AG09319 (cell line): ENCODE measurements around the gene IQSEC2.
A peak's percentile ranks its signal among the peaks of the same experiment; 100 is the strongest.

ENCODE experiments used
- DNase-seq: peaks from one replicate; pipeline ENCODE4 v3.0.0-alpha.2; 2010; ENCODE audit warnings: low read depth; ENCODE audit errors: extremely low read depth
- CTCF ChIP-seq: IDR thresholded peaks from 2 replicates; pipeline ENCODE4 v1.5.1; 2011; ENCODE audit warnings: low read depth, mild to moderate bottlenecking, inconsistent platforms, low read length, moderate library complexity

Gene IQSEC2

DNA sequence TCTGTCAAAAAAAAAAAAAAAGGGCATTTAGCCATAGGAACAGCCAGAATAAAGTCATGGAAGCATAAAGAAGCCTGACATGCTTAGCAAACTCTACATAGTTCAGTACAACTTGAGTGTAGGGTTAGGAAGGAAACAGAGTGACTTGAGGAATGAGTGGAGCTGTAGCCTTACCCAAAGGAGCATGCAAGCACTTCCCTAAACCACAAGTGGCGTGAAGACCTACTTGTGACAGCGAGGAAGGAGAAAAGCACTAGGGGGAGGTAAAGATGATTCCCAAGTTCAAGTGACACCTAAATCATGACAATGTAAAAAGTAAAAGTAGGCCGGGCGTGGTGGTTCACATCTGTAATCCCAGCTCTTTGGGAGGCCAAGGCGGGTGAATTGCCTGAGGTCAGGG lies 21.8 kb upstream of the IQSEC2 start:
- no peak for DNase-seq
- no peak for TF ChIP-seq CTCF

DNA sequence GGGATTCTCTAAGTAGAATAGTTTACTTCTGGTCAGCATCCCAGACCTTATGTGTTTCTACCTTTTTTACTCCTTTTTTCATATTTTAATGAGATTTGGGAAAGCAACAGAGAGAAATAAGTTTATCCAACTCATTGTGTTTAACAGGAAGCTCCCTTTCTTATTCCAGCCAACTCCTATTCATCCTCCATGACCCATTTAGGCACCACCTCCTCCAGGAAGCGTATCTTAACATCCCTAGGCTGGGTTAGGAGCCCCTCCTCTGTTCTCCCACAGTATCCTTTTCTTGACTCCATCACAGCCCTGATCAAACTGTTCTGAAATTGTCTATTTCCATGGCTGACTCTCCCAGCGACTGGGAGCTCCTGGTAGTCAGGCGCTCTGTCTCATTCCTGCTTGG lies 18.8 kb upstream of the IQSEC2 start:
- TF ChIP-seq CTCF: no peak
- DNase-seq: no peak

DNA sequence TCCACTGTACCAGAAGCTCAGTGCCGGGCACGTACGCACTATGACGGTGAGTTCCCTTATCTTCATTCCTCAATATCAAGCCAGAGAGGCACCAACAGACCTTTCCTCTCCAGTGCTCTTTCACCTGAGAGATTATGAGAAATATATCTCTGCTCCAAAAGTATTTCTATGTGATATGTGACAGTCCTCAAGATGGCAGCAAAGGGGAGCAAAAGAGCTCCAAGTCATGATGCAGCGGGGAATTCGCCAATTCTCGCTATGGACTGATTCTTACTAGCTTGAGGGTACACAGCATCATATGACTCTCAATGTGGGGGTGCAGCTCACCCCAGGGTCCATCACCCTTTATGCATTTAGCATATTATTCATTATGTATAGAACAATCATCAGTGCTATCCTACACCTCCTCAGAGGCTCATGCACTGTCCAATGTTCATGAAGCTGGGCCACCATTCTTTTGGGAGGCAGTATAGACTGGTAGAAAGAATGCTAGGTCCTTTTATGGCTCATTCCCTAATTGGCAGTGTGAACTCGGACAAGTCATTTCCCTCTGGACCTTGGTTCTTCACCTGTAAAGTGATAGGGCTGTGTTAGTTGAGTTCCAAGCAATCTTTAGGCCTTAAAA lies 12.8 kb upstream of the IQSEC2 start:
- no peak for DNase-seq
- TF ChIP-seq CTCF: peak; percentile 5; the same call in 1 of the 2 replicates

- TF ChIP-seq CTCF: no peak
- DNase-seq: no peak
Observed at GRCh38 chrX:53291596-53291995, 10.2 kb upstream of the IQSEC2 start.

DNA sequence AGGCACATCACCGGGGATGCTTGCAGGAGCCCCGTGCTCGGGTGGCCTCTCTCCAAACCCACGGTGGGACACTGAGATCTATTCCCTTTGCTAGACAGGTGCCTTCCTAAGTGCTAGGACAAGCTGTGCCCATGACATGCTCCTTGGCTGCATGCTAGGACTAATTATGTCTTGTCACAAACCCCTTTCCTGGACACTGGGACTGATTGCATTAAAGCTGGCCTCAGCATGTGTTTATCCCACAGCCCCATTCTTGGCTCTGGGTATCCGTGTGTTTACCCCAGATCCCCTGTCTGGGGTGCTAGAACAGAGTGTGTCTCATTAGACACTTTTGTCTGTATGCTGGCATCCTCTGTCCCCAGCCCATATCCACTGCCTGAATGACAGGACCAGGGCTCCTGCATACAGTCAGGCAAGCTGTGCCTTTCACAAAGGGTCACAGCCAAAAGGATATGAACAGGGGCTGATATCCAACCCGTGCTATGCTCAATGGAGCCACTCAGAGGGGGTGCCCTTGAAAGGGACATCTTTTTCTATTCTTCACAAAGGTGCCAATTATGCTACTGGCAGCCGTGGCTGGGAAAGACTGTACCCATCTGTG lies 9.2 kb upstream of the IQSEC2 start:
- DNase-seq: no peak
- TF ChIP-seq CTCF: no peak

DNA sequence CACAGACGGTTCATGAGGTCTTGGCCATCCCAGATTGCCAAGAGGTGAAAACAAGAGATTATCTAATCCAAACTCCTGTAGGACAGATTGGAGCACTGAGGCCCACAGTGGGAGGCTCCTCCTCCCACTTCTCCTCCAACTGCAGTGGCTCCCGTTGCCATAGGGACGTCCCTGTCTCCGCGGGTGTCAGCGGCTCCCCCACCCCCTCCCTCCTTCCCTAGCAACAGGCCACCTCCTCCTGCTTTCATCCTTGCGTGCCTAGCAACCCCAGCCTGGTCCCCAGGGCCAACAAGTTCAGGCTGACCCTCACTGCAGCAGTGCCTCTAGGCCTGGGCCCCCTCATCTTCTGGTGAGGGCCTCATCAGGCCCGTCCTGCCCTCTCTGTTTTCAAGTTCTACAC lies 6.8 kb upstream of the IQSEC2 start:
- DNase-seq: no peak
- no peak for TF ChIP-seq CTCF

DNA sequence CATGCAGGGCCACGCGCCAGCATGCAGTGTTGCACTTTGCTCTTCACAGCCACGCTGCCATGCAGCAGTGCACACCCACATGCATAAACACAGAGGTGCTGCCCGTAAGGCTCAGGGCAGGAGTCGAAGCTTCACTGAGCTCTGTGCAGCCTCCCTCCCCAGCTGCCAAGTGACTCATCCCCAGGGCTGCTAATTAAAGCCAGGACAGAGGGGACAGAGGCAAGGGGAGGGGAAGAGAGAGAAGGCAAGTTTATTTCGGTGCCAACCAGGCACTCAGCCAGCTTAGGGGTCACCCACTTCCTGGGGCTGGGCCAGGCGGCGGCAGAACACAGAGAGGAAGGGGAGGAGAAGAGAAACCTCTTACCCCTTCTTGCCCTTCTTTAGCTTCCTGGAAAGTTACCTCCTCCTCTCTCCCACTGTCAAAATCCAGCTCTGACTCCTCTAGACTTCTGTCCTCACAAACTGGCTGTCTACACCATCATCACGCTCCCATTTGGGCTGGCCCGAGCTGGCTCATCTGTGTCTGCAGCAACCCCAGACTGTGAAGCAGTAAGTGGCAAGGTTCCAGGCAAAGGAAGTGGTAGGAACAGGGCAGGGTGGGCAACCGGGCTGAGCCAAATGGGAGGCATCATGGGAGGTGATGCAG lies 6.2 kb upstream of the IQSEC2 start:
- no peak for TF ChIP-seq CTCF

More for the DNA sequence above, 6.2 kb upstream of the IQSEC2 start:
- peak; percentile 34 for DNase-seq
